Parathyroid adenoma (tissue), 2 donors: ENCODE measurements around the gene OTOGL.

ENCODE experiments used
- H2AFZ ChIP-seq: fragments of 300-600 bp; sonication (generic); one replicate; pipeline ENCODE4 v1.7.0; 2017; ENCODE audit warnings: antibody characterized with exemption, mild to moderate bottlenecking
- H3K27ac ChIP-seq: fragments of 300-600 bp; sonication (generic); one replicate; pipeline ENCODE4 v1.7.0; 2017
- H3K27me3 ChIP-seq: fragments of 300-600 bp; sonication (generic); one replicate; pipeline ENCODE4 v1.7.0; 2017; ENCODE audit warnings: low read length; ENCODE audit not compliant: control insufficient read depth, insufficient read depth
- H3K36me3 ChIP-seq: fragments of 300-600 bp; sonication (generic); one replicate; pipeline ENCODE4 v1.7.0; 2017; ENCODE audit warnings: low read length; ENCODE audit not compliant: control insufficient read depth, insufficient read depth
- H3K4me1 ChIP-seq: fragments of 300-600 bp; sonication (generic); one replicate; pipeline ENCODE4 v1.7.0; 2017; ENCODE audit warnings: control low read depth
- H3K4me2 ChIP-seq: fragments of 300-600 bp; sonication (generic); one replicate; pipeline ENCODE4 v1.7.0; 2017; ENCODE audit warnings: low read length
- H3K4me3 ChIP-seq: fragments of 300-600 bp; sonication (generic); one replicate; pipeline ENCODE4 v1.7.0; 2017; ENCODE audit warnings: low read depth, low read length
- H3K79me2 ChIP-seq: fragments of 300-600 bp; sonication (generic); one replicate; pipeline ENCODE4 v1.7.0; 2017; ENCODE audit warnings: control low read depth
- H3K9ac ChIP-seq: fragments of 300-600 bp; sonication (generic); one replicate; pipeline ENCODE4 v1.7.0; 2017; ENCODE audit warnings: mild to moderate bottlenecking
- H3K9me3 ChIP-seq: fragments of 300-600 bp; sonication (generic); one replicate; pipeline ENCODE4 v1.7.0; 2017; ENCODE audit warnings: low read length; ENCODE audit not compliant: control insufficient read depth
- CTCF ChIP-seq: fragments of 300-600 bp; sonication (generic); IDR thresholded peaks from one replicate; pipeline ENCODE4 v1.7.0; 2017; ENCODE audit warnings: antibody characterized with exemption, mild to moderate bottlenecking
- donor health status: primary hyperparathyroidism.

Gene OTOGL

GRCh38 chr12:80120994-80121393 is 21.7 kb downstream of the OTOGL start:
- peaks cover 13% of the 10 kb centered on the region for H3K4me1 ChIP-seq
- H3K4me2 ChIP-seq: no peak overlapping the region
- H3K36me3 ChIP-seq: no peaks in the 10 kb centered on the region
- H2AFZ ChIP-seq: peak overlapping the region; percentile 15
- H3K4me3 ChIP-seq: no peak overlapping the region
- no peaks in the 10 kb centered on the region for H3K79me2 ChIP-seq
- no peaks in the 10 kb centered on the region for H3K9me3 ChIP-seq
- peak overlapping the region; percentile 6 for H3K27ac ChIP-seq
- no peaks in the 10 kb centered on the region for H3K27me3 ChIP-seq
- TF ChIP-seq CTCF: no peak
- H3K9ac ChIP-seq: no peak overlapping the region

DNA sequence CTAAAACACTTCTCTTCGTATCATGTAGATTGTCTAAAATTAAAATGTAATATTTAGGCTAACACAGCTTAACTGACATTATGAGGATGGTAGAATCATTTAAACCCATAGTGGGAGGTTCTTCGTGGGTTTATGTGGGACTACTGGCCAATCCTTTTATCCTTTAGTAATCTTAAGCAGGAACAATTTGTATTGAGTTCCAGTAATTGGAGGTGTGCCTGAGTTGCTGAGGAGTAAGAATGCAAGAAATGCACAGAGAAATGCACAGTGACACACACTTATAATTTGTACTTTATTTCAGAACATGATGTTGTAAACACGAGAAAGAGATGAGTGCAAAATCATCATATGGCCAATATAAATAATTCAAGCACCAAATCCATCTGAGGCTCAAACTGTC is 22.3 kb downstream of the OTOGL start:
- Histone ChIP-seq H3K79me2 (no peaks in the 10 kb centered on the region), H2AFZ (no peak overlapping the region), H3K36me3 (no peaks in the 10 kb centered on the region), H3K9ac (no peak overlapping the region), H3K4me2 (no peak overlapping the region), H3K4me1 (peaks cover 13% of the 10 kb centered on the region), H3K9me3 (no peaks in the 10 kb centered on the region), H3K27ac (no peak overlapping the region), H3K27me3 (no peaks in the 10 kb centered on the region), H3K4me3 (no peak overlapping the region)
- no peak for TF ChIP-seq CTCF

DNA sequence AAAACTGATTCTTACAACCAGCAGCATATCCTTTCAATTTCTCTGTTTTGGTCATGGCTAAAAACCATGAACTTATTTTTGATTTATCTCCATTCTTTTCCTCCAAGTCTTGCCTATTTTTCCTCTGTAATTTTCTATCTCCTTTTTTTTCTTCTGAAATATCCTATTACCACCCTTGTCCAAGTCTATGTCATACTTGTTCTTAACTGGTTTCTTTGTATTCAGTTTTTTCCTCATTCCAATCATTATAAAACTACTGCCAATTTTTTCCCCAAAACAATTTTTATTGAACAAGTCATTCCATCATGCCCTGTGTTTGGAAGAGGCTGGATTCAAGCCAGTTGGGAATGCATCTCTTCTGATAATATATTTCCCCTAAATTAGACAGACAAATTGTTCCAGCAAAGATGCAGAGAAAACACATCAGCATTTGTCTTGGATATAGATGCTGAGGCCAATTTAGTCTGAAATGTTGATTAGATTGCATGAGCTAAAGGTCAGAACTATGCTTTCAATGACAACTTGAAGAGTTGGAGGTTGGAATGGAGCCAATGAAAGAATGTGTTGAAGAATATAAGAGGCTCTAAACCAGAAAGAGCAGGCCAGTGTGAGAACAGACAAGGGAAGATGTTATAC is 30.7 kb downstream of the OTOGL start:
- Histone ChIP-seq H3K79me2 (no peaks in the 10 kb centered on the region), H3K4me2 (no peak overlapping the region), H3K27me3 (no peaks in the 10 kb centered on the region), H3K9ac (no peak overlapping the region), H3K36me3 (no peaks in the 10 kb centered on the region), H3K4me1 (no peaks in the 10 kb centered on the region), H2AFZ (no peak overlapping the region), H3K4me3 (no peak overlapping the region), H3K27ac (no peak overlapping the region), H3K9me3 (no peaks in the 10 kb centered on the region)
- TF ChIP-seq CTCF: no peak

- H3K4me1 ChIP-seq: no peaks in the 10 kb centered on the region
- H3K36me3 ChIP-seq: no peaks in the 10 kb centered on the region
- H3K9ac ChIP-seq: no peak overlapping the region
- H3K27me3 ChIP-seq: no peaks in the 10 kb centered on the region
- no peak overlapping the region for H2AFZ ChIP-seq
- no peaks in the 10 kb centered on the region for H3K79me2 ChIP-seq
- no peak overlapping the region for H3K4me2 ChIP-seq
- no peaks in the 10 kb centered on the region for H3K9me3 ChIP-seq
- H3K27ac ChIP-seq: no peak overlapping the region
- H3K4me3 ChIP-seq: no peak overlapping the region
- no peak for TF ChIP-seq CTCF
These were observed 36.3 kb downstream of the OTOGL start for GRCh38 chr12:80135624-80136023.

DNA sequence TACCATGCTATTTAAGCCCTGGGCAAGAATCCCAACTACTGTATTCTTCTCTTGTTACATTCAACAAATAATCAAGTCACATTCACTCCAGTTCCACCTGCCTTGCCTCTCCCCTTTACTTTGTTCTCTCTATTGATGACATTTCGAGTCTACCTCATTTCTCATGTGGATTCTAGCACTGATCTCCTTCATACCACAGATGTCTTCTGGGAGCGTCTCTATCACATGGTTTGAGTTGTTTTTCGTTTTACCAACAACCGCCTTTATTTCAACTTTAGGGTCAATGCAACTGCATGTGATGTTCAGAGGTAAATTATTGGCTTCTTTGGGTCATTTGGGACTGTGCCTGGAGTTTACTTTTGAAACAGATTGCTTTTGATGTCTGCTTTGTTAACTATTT is 40.7 kb downstream of the OTOGL start:
- Histone ChIP-seq H3K36me3 (no peaks in the 10 kb centered on the region), H3K9me3 (no peaks in the 10 kb centered on the region), H3K4me2 (no peak overlapping the region), H3K27ac (no peak overlapping the region), H3K4me1 (no peaks in the 10 kb centered on the region), H3K27me3 (no peaks in the 10 kb centered on the region), H2AFZ (no peak overlapping the region), H3K4me3 (no peak overlapping the region), H3K79me2 (no peaks in the 10 kb centered on the region), H3K9ac (no peak overlapping the region)
- no peak for TF ChIP-seq CTCF
